Right lung (tissue), 5 donors: ENCODE measurements around the gene VPS51. TPM values are rescaled to one million over a fixed set of nuclear protein-coding genes. Genes with fewer than 3 reads are reported as not detected.

Experiments
- polyA plus RNA-seq, 5 donors: library from polyadenylated mRNA; unstranded; fragments of 120-200 nt; gene quantifications; one replicate each; pipeline versions ENCODE4 v1.2.1 to v1.2.3, GENCODE V29; 2013; ENCODE audit warnings: inconsistent platforms in 1 of 5, low replicate concordance in 1 of 5; ENCODE audit not compliant: insufficient read length in 5 of 5, insufficient read depth in 1 of 5

VPS51 gene
- polyA plus RNA-seq, 5 donors = 84.5 to 148 (median 99.6) TPM

Other genes with a start within 250 kb of the VPS51 start
- gene EHD1, start 217.6 kb upstream of the VPS51 start, polyA plus RNA-seq = 10 to 100 TPM; 38.4 to 65.5 (median 49.2) TPM
- 10 to 100 TPM; 10.3 to 25.1 (median 15.9) TPM for gene ATG2A, start 179.0 kb upstream of the VPS51 start, polyA plus RNA-seq
- 10 to 100 TPM; 10.4 to 18.2 (median 13.5) TPM for gene PPP2R5B, start 171.5 kb upstream of the VPS51 start, polyA plus RNA-seq
- under 1 TPM in 3 of 5 donors, not detected in 2; 0.15 to 0.27 (median 0.24) TPM for gene GPHA2, start 160.3 kb upstream of the VPS51 start, polyA plus RNA-seq
- gene MAJIN, start 124.1 kb upstream of the VPS51 start, polyA plus RNA-seq = not detected
- gene BATF2, start 99.2 kb upstream of the VPS51 start, polyA plus RNA-seq = 1 to 10 TPM; 3.3 to 4.3 (median 3.9) TPM
- 10 to 100 TPM; 39.1 to 77.6 (median 48.9) TPM for gene ARL2, start 82.1 kb upstream of the VPS51 start, polyA plus RNA-seq
- 10 to 100 TPM; 19.8 to 29.3 (median 24.4) TPM for gene SNX15, start 68.8 kb upstream of the VPS51 start, polyA plus RNA-seq
- 10 to 100 TPM in 3 of 5 donors, 1 to 10 TPM in 2; 8.9 to 16.8 (median 10.4) TPM for gene SAC3D1, start 55.0 kb upstream of the VPS51 start, polyA plus RNA-seq
- 10 to 100 TPM; 12.0 to 21.2 (median 16.5) TPM for gene NAALADL1, start 37.7 kb upstream of the VPS51 start, polyA plus RNA-seq
- gene CDCA5, start 12.2 kb upstream of the VPS51 start, polyA plus RNA-seq = 10 to 100 TPM; 12.9 to 25.1 (median 17.9) TPM
- 10 to 100 TPM; 23.5 to 35.3 (median 29.7) TPM for gene ZFPL1, start 12.0 kb upstream of the VPS51 start, polyA plus RNA-seq
- gene TM7SF2, start 15.7 kb downstream of the VPS51 start, polyA plus RNA-seq = 10 to 100 TPM; 18.0 to 27.0 (median 20.6) TPM
- gene ZNHIT2, start 21.5 kb downstream of the VPS51 start, polyA plus RNA-seq = 1 to 10 TPM; 3.7 to 9.9 (median 4.5) TPM
- 1,000 to 10,000 TPM in 1 of 5 donors, 100 to 1,000 TPM in 4; 725 to 1,079 (median 855) TPM for gene FAU, start 25.9 kb downstream of the VPS51 start, polyA plus RNA-seq
- 10 to 100 TPM; 40.7 to 48.7 (median 43.5) TPM for gene MRPL49, start 26.1 kb downstream of the VPS51 start, polyA plus RNA-seq
- gene SYVN1, start 38.3 kb downstream of the VPS51 start, polyA plus RNA-seq = 10 to 100 TPM; 39.1 to 50.0 (median 49.1) TPM
- gene SPDYC, start 74.0 kb downstream of the VPS51 start, polyA plus RNA-seq = under 1 TPM in 1 of 5 donors, not detected in 4; 0.10 TPM
- gene CAPN1, start 85.7 kb downstream of the VPS51 start, polyA plus RNA-seq = 100 to 1,000 TPM in 1 of 5 donors, 10 to 100 TPM in 4; 60.7 to 100 (median 86.2) TPM
- 10 to 100 TPM; 18.5 to 29.2 (median 27.0) TPM for gene POLA2, start 165.7 kb downstream of the VPS51 start, polyA plus RNA-seq
- gene CDC42EP2, start 218.7 kb downstream of the VPS51 start, polyA plus RNA-seq = 10 to 100 TPM in 2 of 5 donors, 1 to 10 TPM in 3; 1.9 to 13.9 (median 8.4) TPM
- gene DPF2, start 237.6 kb downstream of the VPS51 start, polyA plus RNA-seq = 10 to 100 TPM; 75.8 to 100.0 (median 84.9) TPM